K562 (cell line): ENCODE results near the gene MACROD2. TPM values are rescaled to one million over a fixed set of nuclear protein-coding genes. Genes with fewer than 3 reads are reported as not detected.

Experiments
- ATAC-seq: fragments of 200-7000 bp; cut with Tn5 transposase; 3 replicates; pipeline ENCODE4 v1.9.1; 2020; ENCODE audit warnings: moderate library complexity
- BruUV-seq: library from RNA; stranded (reverse); fragments of 400-500 nt; replicated peaks from 2 replicates; lab custom pipeline; 2021; lab: Mats Ljungman, UMichigan
- CTCF ChIA-PET: fragments of 300-600 bp; formaldehyde crosslinking; extraction: SDS; loops from one replicate; lab custom pipeline; 2021; ENCODE audit warnings: low intra/inter-chr PET ratio; lab: Yijun Ruan, JAX
- POLR2A ChIA-PET: fragments of 300-600, 350-650 bp; sonication (Branson Sonifier 250); formaldehyde crosslinking; extraction: SDS; loops from one replicate; lab custom pipeline; 2021; ENCODE audit warnings: antibody characterized with exemption, inconsistent platforms; lab: Yijun Ruan, JAX
- DNase-seq, 4 experiments: peaks; one replicate each; pipeline versions ENCODE4 v3.0.0 to v3.0.0-alpha.2; 2011 to 2018; ENCODE audit warnings: low spot score in 3 of 4, mixed read lengths in 3 of 4; ENCODE audit errors: extremely low read depth in 1 of 4
- FAIRE-seq: peaks from 2 replicates; lab custom pipeline; 2011; peaks lifted over from hg19 to GRCh38; lab: Jason Lieb, UNC
- H2AFZ ChIP-seq: 2 replicates; pipeline ENCODE4 v1.6.0; 2011; ENCODE audit warnings: low read depth, low read length, control low read depth, inconsistent platforms
- H3K27ac ChIP-seq: fragments of 200-600 bp; 3 replicates; pipeline ENCODE4 v1.8.0; 2011; ENCODE audit warnings: low read depth, mild to moderate bottlenecking, control low read depth, inconsistent platforms, low read length, moderate library complexity, mixed read lengths; ENCODE audit errors: extremely low read depth
- H3K27me3 ChIP-seq, 2 experiments: fragments of 300-600 bp in 1 of 2; 2 replicates in 1 of 2; 3 replicates in 1 of 2; pipeline versions ENCODE4 v1.6.0 to v1.8.0; 2011; ENCODE audit warnings: inconsistent platforms in 2 of 2, low read length in 2 of 2, mild to moderate bottlenecking in 1 of 2, mixed read lengths in 1 of 2, moderate library complexity in 1 of 2; ENCODE audit not compliant: control insufficient read depth in 2 of 2, insufficient read depth in 2 of 2
- H3K36me3 ChIP-seq: fragments of 300-600 bp; 3 replicates; pipeline ENCODE4 v1.8.0; 2011; ENCODE audit warnings: mild to moderate bottlenecking, low read length, inconsistent platforms; ENCODE audit not compliant: control insufficient read depth, insufficient read depth
- H3K4me1 ChIP-seq, 2 experiments: fragments of 200-600 bp in 1 of 2; replicated peaks in 1 of 2; 2 replicates in 1 of 2; 3 replicates in 1 of 2; pipeline versions ENCODE4 v1.5.1 to v1.8.0; 2011; ENCODE audit warnings: inconsistent platforms in 2 of 2, low read length in 2 of 2, mild to moderate bottlenecking in 1 of 2, mixed read lengths in 1 of 2, moderate library complexity in 1 of 2; ENCODE audit not compliant: control insufficient read depth in 2 of 2, insufficient read depth in 2 of 2
- H3K4me2 ChIP-seq: 2 replicates; pipeline ENCODE4 v1.6.1; 2011; ENCODE audit warnings: low read length, control low read depth, inconsistent platforms, mixed read lengths; ENCODE audit not compliant: insufficient read depth
- H3K4me3 ChIP-seq: fragments of 200-600 bp; sonication (generic), shearing (Covaris generic); 2 replicates; pipeline ENCODE4 v1.5.1; 2016; ENCODE audit warnings: control low read depth, inconsistent platforms
- H3K79me2 ChIP-seq: fragments of 200-600 bp; 3 replicates; pipeline ENCODE4 v1.8.0; 2011; ENCODE audit warnings: low read length, inconsistent platforms; ENCODE audit not compliant: control insufficient read depth, insufficient read depth
- H3K9ac ChIP-seq, 2 experiments: 2 replicates each; pipeline versions ENCODE4 v1.6.0 to v1.6.1; 2011; ENCODE audit warnings: low read depth in 2 of 2, low read length in 2 of 2, control low read depth in 1 of 2, inconsistent platforms in 1 of 2, mild to moderate bottlenecking in 1 of 2, mixed read lengths in 1 of 2; ENCODE audit not compliant: insufficient read depth in 1 of 2
- H3K9me1 ChIP-seq: one replicate; pipeline ENCODE4 v1.6.0; 2011; ENCODE audit warnings: inconsistent platforms, mild to moderate bottlenecking, low read length, moderate library complexity; ENCODE audit not compliant: control insufficient read depth, insufficient read depth
- H3K9me3 ChIP-seq: replicated peaks from 2 replicates; pipeline ENCODE4 v1.5.1; 2011; ENCODE audit warnings: low read depth, low read length, inconsistent platforms; ENCODE audit not compliant: control insufficient read depth, insufficient read depth
- H4K20me1 ChIP-seq: replicated peaks from 2 replicates; pipeline ENCODE4 v1.6.1; 2011; ENCODE audit warnings: low read length, inconsistent platforms, mixed read lengths; ENCODE audit not compliant: control insufficient read depth, insufficient read depth
- DIDO1 ChIP-seq: fragments of 450-650 bp; IDR thresholded peaks from 2 replicates; pipeline ENCODE4 v1.6.1; 2016; ENCODE audit warnings: low read depth, missing biosample characterization, missing genetic modification characterization
- SAP30 ChIP-seq: fragments of 200-600 bp; sonication (generic); IDR thresholded peaks from 2 replicates; pipeline ENCODE4 v1.6.1; 2012; ENCODE audit warnings: borderline replicate concordance, low read depth, mild to moderate bottlenecking, moderate library complexity, low read length, control low read depth, inconsistent platforms; ENCODE audit not compliant: insufficient read depth, poor library complexity, severe bottlenecking
- SREBF2 ChIP-seq: sonication (generic); formaldehyde crosslinking; IDR thresholded peaks from 2 replicates; pipeline ENCODE4 v1.4.0; 2020; ENCODE audit warnings: mild to moderate bottlenecking, missing genetic modification reagents
- ZNF316 ChIP-seq: fragments of 450-650 bp; IDR thresholded peaks from 2 replicates; pipeline ENCODE4 v1.6.1; 2016
- ZNF395 ChIP-seq: fragments of 200-800 bp; sonication (Bioruptor generic); IDR thresholded peaks from 2 replicates; pipeline ENCODE4 v1.6.1; 2017; ENCODE audit warnings: missing genetic modification characterization, missing compliant biosample characterization
- ZNF561 ChIP-seq: fragments of 450-650 bp; formaldehyde crosslinking; conservative IDR thresholded peaks from 2 replicates; pipeline ENCODE4 v1.4.0; 2020; ENCODE audit warnings: mild to moderate bottlenecking, moderate library complexity
- WGBS: fragments of 100-300 bp; shearing (Covaris generic); methylation state at CpG from one replicate; pipeline ENCODE4 v1.1.6; 2016; ENCODE audit warnings: low coverage, mixed read lengths; ENCODE audit not compliant: insufficient coverage; ENCODE audit errors: missing lambda C conversion rate; 5-methylcytosine and 5-hydroxymethylcytosine counted together
- in situ Hi-C: fragments of 300-500 bp; cut with MboI; formaldehyde crosslinking; loops from 4 replicates; pipeline ENCODE4 v1.15.0; 2018; ENCODE audit warnings: inconsistent platforms, mixed read lengths
- intact Hi-C: fragments of 100-400 bp; cut with micrococcal nuclease; formaldehyde crosslinking; loops from 2 replicates; pipeline ENCODE4 v1.14.2; 2022
- polyA plus RNA-seq, 8 experiments: library from polyadenylated mRNA; depleted of rRNA in 4 of 8; stranded (reverse) in 5 of 8; unstranded in 3 of 8; fragments of >200 nt; fragmentation: Nextera tagmentation in 2 of 8; fragmentation: Illumina TruSeq in 1 of 8; extraction: Ambion mirVana in 2 of 8; extraction: Trizol in 1 of 8; gene quantifications; 2 replicates each; pipeline versions ENCODE4 v1.2.1 to v1.2.3, GENCODE V29; 2011 to 2014; ENCODE audit warnings: inconsistent platforms in 1 of 8, missing spikeins in 1 of 8
- total RNA-seq, 7 experiments: library from RNA; depleted of rRNA in 6 of 7; stranded (reverse); fragments of >200 nt in 6 of 7; fragmentation: Illumina TruSeq in 2 of 7; extraction: Trizol in 2 of 7; gene quantifications; 2 replicates each; pipeline versions ENCODE4 v1.2.1 to v1.2.3, GENCODE V29; 2011 to 2021; ENCODE audit warnings: low replicate concordance in 1 of 7

MACROD2 gene
- total and polyA plus RNA-seq, 9 of the 15 experiments (the other 6 are each of a cell fraction or from before 2014, with no cell fraction given), result not detected

- intact Hi-C loops (no loop called here), in situ Hi-C loops (no loop called here)
- Histone ChIP-seq H3K36me3 (no peaks in the 10 kb centered on the region), H3K9me1 (no peaks in the 10 kb centered on the region), H3K4me2 (no peak overlapping the region), H3K9ac (no peak overlapping the region), H3K4me1 (no peaks in the 10 kb centered on the region), H3K27ac (no peak overlapping the region), H4K20me1 (no peaks in the 10 kb centered on the region), H3K27me3 (no peaks in the 10 kb centered on the region), H3K79me2 (no peaks in the 10 kb centered on the region), H3K9me3 (no peaks in the 10 kb centered on the region), H2AFZ (no peak overlapping the region), H3K4me3 (no peak overlapping the region)
- ChIA-PET POLR2A (no interaction called here), CTCF (no interaction called here)
- WGBS, result 0% methylated on average over 6 of the region's 6 CpGs
- no peak for ATAC-seq
- no TSS peak for BruUV-seq
- no peak for FAIRE-seq
- peak; percentile 31; the same call in 1 of the 2 replicates for TF ChIP-seq ZNF316
- TF ChIP-seq SREBF2, result no peak
- no peak for TF ChIP-seq ZNF395 (CRISPR knock-in tag)
- TF ChIP-seq ZNF561 (CRISPR knock-in tag), result no peak
- TF ChIP-seq DIDO1 (tag), result no peak
- TF ChIP-seq SAP30, result no peak
- DNase-seq, result no peak
Measured at GRCh38 chr20:14116037-14116436, 120.7 kb downstream of the MACROD2 start.
